GM18505 (cell line): ENCODE results near the gene SNRNP48.

Experiments
- ATAC-seq: cut with Tn5 transposase; IDR thresholded peaks from one replicate; pipeline ENCODE4 v1.9.1; 2021; ENCODE audit not compliant: unreplicated experiment
- POLR2A ChIP-seq: IDR thresholded peaks from 4 replicates; pipeline ENCODE4 v1.6.1; 2011; ENCODE audit warnings: borderline replicate concordance; ENCODE audit not compliant: insufficient read depth, insufficient read length; ENCODE audit errors: extremely low read depth

SNRNP48 gene

DNA sequence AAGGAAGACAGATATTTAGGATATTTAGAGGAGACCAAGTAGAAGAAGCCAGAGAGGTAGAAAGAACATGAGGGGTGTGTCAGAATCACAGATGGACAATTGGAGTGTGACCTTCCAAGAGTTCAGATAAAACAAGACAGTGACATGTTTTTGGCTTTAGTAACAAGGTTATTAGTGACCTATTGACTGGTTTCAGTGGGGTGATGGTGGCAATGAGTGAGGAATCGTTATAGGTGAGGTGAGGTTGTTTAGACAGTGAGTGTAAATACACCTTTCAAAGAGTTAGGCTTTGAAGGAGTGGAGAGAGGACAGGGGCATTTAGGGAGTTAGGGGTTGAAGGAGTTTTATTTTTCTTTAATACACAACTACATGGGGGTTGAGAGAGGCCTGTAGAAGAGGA is 3.2 kb downstream of the SNRNP48 start:
- no peak for ATAC-seq
- TF ChIP-seq POLR2A: no peak

DNA sequence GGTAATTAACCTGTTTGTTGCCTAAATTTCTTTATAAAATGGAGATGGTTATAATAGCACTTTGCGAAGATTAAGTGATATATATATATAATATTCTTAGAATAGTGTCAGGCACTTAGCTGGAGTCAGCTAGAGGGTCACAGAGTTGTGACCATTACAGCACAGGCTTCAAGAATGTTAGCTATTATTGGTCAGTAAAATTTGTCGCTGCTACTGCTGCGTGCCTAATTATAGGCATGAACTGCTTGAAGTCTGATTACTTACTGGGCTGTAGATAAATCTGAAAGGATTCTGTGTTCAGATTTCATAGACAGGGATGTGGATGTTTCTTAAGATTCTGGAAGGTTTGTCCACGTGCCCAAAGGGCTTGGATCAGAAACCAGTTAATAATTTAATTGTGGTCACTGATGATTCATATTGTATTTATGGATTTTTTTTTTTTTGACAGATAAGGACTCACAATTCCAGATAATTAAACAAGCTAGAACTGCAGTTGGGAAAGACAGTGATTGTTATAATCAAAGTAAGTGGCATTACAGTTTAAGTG is 4.7 kb downstream of the SNRNP48 start:
- TF ChIP-seq POLR2A: no peak
- ATAC-seq: no peak

DNA sequence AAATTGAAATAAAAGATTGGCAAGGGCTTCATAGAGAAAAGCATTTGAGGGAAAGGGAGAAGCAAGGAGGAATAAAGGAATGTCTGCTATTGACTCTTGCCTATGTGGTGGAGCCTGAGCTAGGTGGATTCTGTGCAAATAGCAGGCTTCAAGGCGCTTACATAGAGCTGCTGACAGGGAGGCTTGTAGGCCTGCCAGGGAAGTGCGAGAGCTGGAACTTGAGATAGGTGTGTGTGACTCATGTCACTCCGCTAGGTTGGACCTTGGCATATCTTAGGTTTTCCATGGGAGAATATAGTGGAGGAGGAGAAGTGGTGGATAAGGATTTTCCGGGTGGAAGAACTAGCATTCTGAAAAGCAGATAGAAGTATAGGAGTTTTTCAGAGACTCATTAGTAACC is 14.0 kb downstream of the SNRNP48 start:
- TF ChIP-seq POLR2A: no peak
- ATAC-seq: no peak

DNA sequence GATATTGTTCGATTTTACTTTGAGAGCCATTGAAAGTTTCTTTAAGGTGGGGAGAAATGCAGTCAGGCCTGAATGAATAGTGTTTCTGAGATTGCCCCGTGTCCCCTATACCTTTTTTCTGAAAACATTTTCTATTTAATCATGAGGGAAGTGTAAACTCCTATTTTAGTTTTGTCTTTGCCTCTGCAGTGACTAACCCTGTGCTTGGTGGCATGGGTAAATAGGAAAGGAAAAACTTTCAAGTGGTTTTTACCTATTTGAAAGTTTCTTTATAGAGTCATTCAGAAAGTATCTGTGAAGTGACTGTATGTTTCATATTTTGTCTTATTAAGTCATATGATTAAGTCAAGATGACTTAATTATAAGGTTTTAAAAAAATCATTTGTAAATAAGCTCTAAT is 14.5 kb downstream of the SNRNP48 start:
- TF ChIP-seq POLR2A: no peak
- no peak for ATAC-seq

DNA sequence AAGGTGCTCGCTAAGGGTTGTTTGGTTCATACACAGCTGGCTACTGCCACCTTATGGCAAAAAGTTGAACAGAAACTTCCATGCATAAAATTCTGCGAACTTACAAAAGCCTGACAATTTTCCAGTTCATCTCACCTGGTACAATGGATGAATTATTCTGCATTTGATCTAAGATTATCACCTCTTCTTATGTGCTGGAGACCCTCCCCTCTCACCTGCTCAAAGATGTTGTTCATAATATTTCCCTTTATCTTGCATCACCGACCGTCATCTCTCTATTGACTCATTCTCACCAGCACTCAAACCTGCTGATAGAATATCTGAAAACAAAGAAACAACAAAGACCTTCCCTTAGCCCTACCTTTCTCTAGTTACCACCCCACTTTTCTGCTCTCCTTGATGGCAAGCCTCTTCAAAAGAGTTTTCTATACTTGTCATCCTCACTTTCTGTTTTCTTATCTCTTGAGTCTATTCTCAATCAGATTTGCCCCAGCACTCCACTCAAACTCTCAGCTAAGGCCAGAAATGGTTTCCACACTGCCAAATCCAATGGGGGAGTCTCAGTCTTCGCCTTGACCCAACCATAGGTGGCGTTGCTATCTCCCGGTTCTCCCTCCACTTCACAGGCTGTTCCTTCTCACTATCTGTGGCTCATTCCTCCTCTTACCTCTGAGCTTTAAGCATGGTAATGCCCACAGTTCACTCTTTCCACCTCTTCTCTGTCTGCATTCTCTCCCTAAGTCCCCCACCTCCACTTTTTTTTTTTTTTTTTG is 25.8 kb downstream of the SNRNP48 start:
- no peak for TF ChIP-seq POLR2A
- ATAC-seq: no peak

GRCh38 chr6:7617801-7618764 is 28.1 kb downstream of the SNRNP48 start:
- TF ChIP-seq POLR2A: no peak
- no peak for ATAC-seq

GRCh38 chr6:7621761-7622160 is 31.8 kb downstream of the SNRNP48 start:
- no peak for ATAC-seq
- no peak for TF ChIP-seq POLR2A

- no peak for TF ChIP-seq POLR2A
- no peak for ATAC-seq
Observed at GRCh38 chr6:7624796-7625710, 35.1 kb downstream of the SNRNP48 start.

DNA sequence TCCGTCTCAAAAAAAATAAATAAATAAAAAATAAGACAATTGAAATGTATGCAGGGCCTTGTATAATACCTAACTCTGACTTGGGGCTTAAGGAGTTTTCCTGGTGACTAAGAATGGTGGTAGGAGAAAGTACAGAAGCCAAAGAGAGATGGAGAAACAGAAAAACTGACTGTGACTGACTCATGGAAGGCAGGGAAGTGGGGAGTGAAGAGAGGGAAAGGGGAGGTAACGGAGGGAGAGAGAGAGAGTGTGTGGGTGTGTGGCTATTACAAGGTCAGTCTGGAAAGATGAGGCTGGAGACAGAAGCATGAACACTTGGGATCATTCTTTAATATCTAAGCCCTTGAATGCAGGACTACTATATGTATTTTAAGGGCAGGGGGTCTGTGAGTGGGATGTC is 38.5 kb downstream of the SNRNP48 start:
- no peak for ATAC-seq
- no peak for TF ChIP-seq POLR2A

- no peak for ATAC-seq
- TF ChIP-seq POLR2A: no peak
Observed at GRCh38 chr6:7628909-7629308, 38.9 kb downstream of the SNRNP48 start.

DNA sequence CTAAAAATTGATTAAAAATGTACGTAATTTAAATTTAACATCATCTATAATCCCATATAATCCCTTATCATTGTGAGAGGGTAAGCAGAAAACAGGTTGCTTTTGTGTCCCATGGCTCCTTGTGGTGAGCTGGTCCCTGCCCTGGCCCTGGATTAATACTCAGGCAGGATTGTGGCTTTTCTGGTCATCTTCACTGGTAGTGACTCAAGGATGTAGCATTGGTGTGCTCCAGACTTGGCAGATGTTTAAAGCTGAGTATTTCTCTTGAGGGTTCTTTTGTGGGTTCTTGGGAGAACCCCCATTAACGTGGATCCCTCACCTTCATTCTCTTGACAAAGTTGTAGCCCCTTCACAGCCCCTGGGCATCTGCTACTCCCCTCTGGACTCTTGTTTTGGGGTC is 39.3 kb downstream of the SNRNP48 start:
- TF ChIP-seq POLR2A: no peak

DNA sequence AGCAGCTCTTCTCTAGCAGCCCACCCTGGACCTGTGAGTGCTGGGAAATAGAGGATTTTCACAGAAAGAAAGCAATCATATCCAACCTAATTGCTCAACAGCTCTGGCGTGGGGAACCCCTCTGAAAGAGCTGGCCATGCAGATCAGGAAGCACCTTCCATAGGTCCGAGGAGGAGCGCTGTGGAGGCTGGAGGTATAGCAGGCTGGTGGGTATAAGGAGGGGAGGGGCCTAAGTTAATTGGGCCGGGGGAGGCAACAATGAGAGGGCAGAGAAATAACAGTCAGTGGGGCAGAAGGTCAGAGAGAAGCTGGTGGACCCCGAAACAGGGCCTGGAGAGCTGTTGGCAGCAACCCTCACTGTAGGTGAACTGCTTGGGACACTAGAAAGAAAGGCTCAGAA is 40.8 kb downstream of the SNRNP48 start:
- no peak for TF ChIP-seq POLR2A
- no peak for ATAC-seq

More for the DNA sequence above, 39.3 kb downstream of the SNRNP48 start:
- ATAC-seq: no peak
